GM11168 (cell line): ENCODE data around the gene SCG5.

Source experiments
- in situ Hi-C: fragments of 300-500 bp; cut with MboI; formaldehyde crosslinking; loops from one replicate; pipeline ENCODE4 v1.12.0; 2022; ENCODE audit warnings: low sequenced_read_pairs; ENCODE audit not compliant: unreplicated experiment

Gene SCG5

GRCh38 chr15:32746116-32746857 lies 104.8 kb downstream of the SCG5 start:
- in situ Hi-C loops, result no loop called here
